ENCODE data around the gene EFNA5.

The EFNA5 gene

GRCh38 chr5:107510125-107510524 lies 160.6 kb downstream of the EFNA5 start:
- Histone ChIP-seq H3K9me3 (ENCODE audit: insufficient read depth, low read length, severe bottlenecking) (no peaks in the 10 kb centered on the region), H3K36me3 (ENCODE audit: insufficient read depth, low read length) (no peaks in the 10 kb centered on the region), H3K4me3 (ENCODE audit: low read depth in 1 of 2, low read length in 2 of 2) (no peak overlapping the region), H3K79me2 (ENCODE audit: insufficient read depth, low read length) (no peaks in the 10 kb centered on the region), H3K27ac (ENCODE audit: low read length) (no peak overlapping the region), H3K4me1 (ENCODE audit: insufficient read depth, low read length) (peaks cover 38% of the 10 kb centered on the region), H3K9ac (ENCODE audit: low read depth, low read length) (no peak overlapping the region), H4K20me1 (ENCODE audit: insufficient read depth, low read length) (no peaks in the 10 kb centered on the region), H3K4me2 (ENCODE audit: insufficient read depth, low read length) (no peak overlapping the region), H3K27me3 (ENCODE audit: insufficient read depth, low read length, poor library complexity) (no peaks in the 10 kb centered on the region), H2AFZ (ENCODE audit: low read depth, low read length) (no peak overlapping the region)
- DNase-seq (no peak), ATAC-seq (ENCODE audit: insufficient read depth, low read depth) (no peak)
- TF ChIP-seq CTCF (IDR thresholded peaks at IDR 0.05; ENCODE audit: borderline replicate concordance, extremely low read depth, low read length, poor library complexity, severe bottlenecking) (no peak), EZH2 (IDR thresholded peaks at IDR 0.05; ENCODE audit: borderline replicate concordance, low read depth, low read length, severe bottlenecking) (no peak)

DNA sequence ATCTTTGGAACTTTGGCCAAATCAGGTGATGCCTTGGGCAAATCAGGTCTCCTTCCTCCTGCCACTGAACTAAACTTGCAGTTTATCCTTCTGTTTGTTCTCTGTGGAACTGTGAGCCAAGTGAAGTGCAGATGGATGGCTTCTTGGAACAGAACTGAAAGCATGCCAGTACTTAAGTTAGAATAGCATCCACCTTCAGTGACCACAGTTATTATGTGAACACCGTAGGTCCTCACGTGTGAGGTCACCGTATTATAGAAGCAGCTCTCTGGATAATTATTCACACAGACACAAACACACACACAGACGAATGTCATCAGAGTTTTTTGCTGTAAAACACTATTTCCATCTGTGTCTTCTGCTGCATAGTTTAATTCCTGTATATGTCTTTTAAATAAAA lies 162.6 kb downstream of the EFNA5 start:
- no peak for DNase-seq
- Histone ChIP-seq H3K4me1 (ENCODE audit: insufficient read depth, low read length) (peaks cover 20% of the 10 kb centered on the region), H2AFZ (ENCODE audit: low read depth, low read length) (no peak overlapping the region), H3K9me3 (ENCODE audit: insufficient read depth, low read length, severe bottlenecking) (no peaks in the 10 kb centered on the region), H3K9ac (ENCODE audit: low read depth, low read length) (no peak overlapping the region), H3K4me3 (ENCODE audit: low read depth in 1 of 2, low read length in 2 of 2) (no peak overlapping the region), H3K27me3 (ENCODE audit: insufficient read depth, low read length, poor library complexity) (no peaks in the 10 kb centered on the region), H3K36me3 (ENCODE audit: insufficient read depth, low read length) (no peaks in the 10 kb centered on the region), H3K27ac (ENCODE audit: low read length) (no peak overlapping the region), H3K4me2 (ENCODE audit: insufficient read depth, low read length) (no peak overlapping the region), H4K20me1 (ENCODE audit: insufficient read depth, low read length) (no peaks in the 10 kb centered on the region), H3K79me2 (ENCODE audit: insufficient read depth, low read length) (no peaks in the 10 kb centered on the region)
- no peak for ATAC-seq (ENCODE audit: insufficient read depth, low read depth)
- TF ChIP-seq CTCF (IDR thresholded peaks at IDR 0.05; ENCODE audit: borderline replicate concordance, extremely low read depth, low read length, poor library complexity, severe bottlenecking) (no peak), EZH2 (IDR thresholded peaks at IDR 0.05; ENCODE audit: borderline replicate concordance, low read depth, low read length, severe bottlenecking) (no peak)

- no peak for ATAC-seq (ENCODE audit: insufficient read depth, low read depth)
- Histone ChIP-seq H3K27me3 (ENCODE audit: insufficient read depth, low read length, poor library complexity) (no peaks in the 10 kb centered on the region), H3K4me2 (ENCODE audit: insufficient read depth, low read length) (no peak overlapping the region), H3K27ac (ENCODE audit: low read length) (no peak overlapping the region), H3K36me3 (ENCODE audit: insufficient read depth, low read length) (no peaks in the 10 kb centered on the region), H3K4me3 (ENCODE audit: low read depth in 1 of 2, low read length in 2 of 2) (no peak overlapping the region), H4K20me1 (ENCODE audit: insufficient read depth, low read length) (no peaks in the 10 kb centered on the region), H3K9me3 (ENCODE audit: insufficient read depth, low read length, severe bottlenecking) (no peaks in the 10 kb centered on the region), H2AFZ (ENCODE audit: low read depth, low read length) (no peak overlapping the region), H3K79me2 (ENCODE audit: insufficient read depth, low read length) (no peaks in the 10 kb centered on the region), H3K4me1 (ENCODE audit: insufficient read depth, low read length) (peaks cover 27% of the 10 kb centered on the region), H3K9ac (ENCODE audit: low read depth, low read length) (no peak overlapping the region)
- no peak for DNase-seq
- no peak for TF ChIP-seq EZH2 (IDR thresholded peaks at IDR 0.05; ENCODE audit: borderline replicate concordance, low read depth, low read length, severe bottlenecking)
- no peak for TF ChIP-seq CTCF (IDR thresholded peaks at IDR 0.05; ENCODE audit: borderline replicate concordance, extremely low read depth, low read length, poor library complexity, severe bottlenecking)
Measured at GRCh38 chr5:107505763-107506534, 164.8 kb downstream of the EFNA5 start.

All from DND-41 (cell line).